HEK293T (cell line): Measurements from ENCODE around the gene MLLT11.

Experiments
- BHLHE40 ChIP-seq: fragments of 450-650 bp; IDR thresholded peaks from 2 replicates; pipeline ENCODE4 v1.6.1; 2016; ENCODE audit warnings: mild to moderate bottlenecking, moderate library complexity, borderline replicate concordance
- ELF4 ChIP-seq: fragments of 450-650 bp; IDR thresholded peaks from 2 replicates; pipeline ENCODE4 v1.6.1; 2017; ENCODE audit warnings: antibody characterized with exemption
- FOXA1 ChIP-seq: fragments of 450-650 bp; IDR thresholded peaks from 2 replicates; pipeline ENCODE4 v1.6.1; 2016; ENCODE audit warnings: mild to moderate bottlenecking
- FOXK2 ChIP-seq: fragments of 450-650 bp; IDR thresholded peaks from 2 replicates; pipeline ENCODE4 v1.6.1; 2016; ENCODE audit warnings: mild to moderate bottlenecking
- FOXM1 ChIP-seq: fragments of 450-650 bp; IDR thresholded peaks from 2 replicates; pipeline ENCODE4 v1.6.1; 2017; ENCODE audit warnings: mild to moderate bottlenecking, borderline replicate concordance
- L3MBTL2 ChIP-seq: fragments of 450-650 bp; conservative IDR thresholded peaks from 2 replicates; pipeline ENCODE4 v1.6.1; 2016; ENCODE audit warnings: mild to moderate bottlenecking
- LEF1 ChIP-seq: fragments of 450-650 bp; IDR thresholded peaks from 2 replicates; pipeline ENCODE4 v1.6.1; 2017; ENCODE audit warnings: mild to moderate bottlenecking, borderline replicate concordance
- SP1 ChIP-seq: fragments of 450-650 bp; IDR thresholded peaks from 2 replicates; pipeline ENCODE4 v1.6.1; 2017
- SUZ12 ChIP-seq: fragments of 450-650 bp; IDR thresholded peaks from 2 replicates; pipeline ENCODE4 v1.6.1; 2016; ENCODE audit warnings: mild to moderate bottlenecking
- TARDBP ChIP-seq: fragments of 450-650 bp; IDR thresholded peaks from 2 replicates; pipeline ENCODE4 v1.6.1; 2016

GRCh38 chr1:151012684-151013471 lies 47.3 kb upstream of the MLLT11 start:
- TF ChIP-seq SP1 (no peak), ELF4 (no peak), FOXM1 (no peak), FOXA1 (no peak), LEF1 (no peak), L3MBTL2 (no peak), SUZ12 (no peak), TARDBP (no peak), BHLHE40 (no peak), FOXK2 (no peak)
